CD4-positive, alpha-beta T cell treated with Interleukin-15 for 4 hours (primary cell): ENCODE measurements around the gene SPATA25.

Source experiments
- DNase-seq: peaks from one replicate; pipeline ENCODE4 v3.0.0-alpha.2; 2020; ENCODE audit warnings: low spot score

SPATA25 gene

DNA sequence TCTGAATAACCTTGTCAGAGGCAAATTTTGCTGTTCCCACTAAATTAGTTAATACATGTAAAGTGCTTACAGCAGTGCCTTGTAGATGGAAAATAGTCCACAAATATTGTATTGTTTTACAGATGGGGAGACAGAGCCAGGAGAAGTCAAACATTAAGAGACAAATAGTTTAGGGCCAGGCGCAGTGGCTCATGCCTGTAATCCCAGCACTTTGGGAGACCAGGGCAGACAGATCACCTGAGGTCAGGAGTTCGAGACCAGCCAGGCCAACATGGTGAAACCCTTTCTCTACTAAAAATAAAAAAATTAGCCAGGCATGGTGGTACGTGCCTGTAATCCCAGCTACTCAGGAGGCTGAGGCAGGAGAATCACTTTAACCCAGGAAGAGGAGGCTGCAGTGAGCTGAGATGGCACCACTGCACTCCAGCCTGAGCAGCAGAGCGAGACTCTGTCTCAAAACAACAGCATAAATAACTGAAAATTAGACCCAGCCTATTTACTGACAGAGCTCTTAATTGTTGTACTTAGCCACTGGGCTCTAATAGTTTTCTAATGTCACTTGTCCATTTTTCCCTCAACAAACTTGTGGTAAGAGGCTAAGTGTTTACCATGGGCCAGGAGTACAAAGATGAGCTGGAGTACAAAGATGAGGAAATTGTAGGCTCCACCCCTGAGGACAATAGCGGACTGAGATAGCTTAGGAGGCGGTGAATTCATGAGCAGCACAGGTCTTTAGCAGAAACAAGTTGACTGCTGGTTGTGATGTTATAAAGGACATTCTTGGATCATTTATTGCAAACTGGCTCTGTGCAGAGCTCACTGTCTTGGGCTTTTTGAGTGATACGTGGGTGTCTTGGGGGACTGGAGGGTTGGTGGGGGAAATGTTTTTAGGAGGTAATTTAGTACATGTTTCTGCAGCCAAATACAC is 23.6 kb downstream of the SPATA25 start:
- no peak for DNase-seq

- DNase-seq, result no peak
These were observed 26.0 kb downstream of the SPATA25 start for GRCh38 chr20:45861221-45862075.

DNA sequence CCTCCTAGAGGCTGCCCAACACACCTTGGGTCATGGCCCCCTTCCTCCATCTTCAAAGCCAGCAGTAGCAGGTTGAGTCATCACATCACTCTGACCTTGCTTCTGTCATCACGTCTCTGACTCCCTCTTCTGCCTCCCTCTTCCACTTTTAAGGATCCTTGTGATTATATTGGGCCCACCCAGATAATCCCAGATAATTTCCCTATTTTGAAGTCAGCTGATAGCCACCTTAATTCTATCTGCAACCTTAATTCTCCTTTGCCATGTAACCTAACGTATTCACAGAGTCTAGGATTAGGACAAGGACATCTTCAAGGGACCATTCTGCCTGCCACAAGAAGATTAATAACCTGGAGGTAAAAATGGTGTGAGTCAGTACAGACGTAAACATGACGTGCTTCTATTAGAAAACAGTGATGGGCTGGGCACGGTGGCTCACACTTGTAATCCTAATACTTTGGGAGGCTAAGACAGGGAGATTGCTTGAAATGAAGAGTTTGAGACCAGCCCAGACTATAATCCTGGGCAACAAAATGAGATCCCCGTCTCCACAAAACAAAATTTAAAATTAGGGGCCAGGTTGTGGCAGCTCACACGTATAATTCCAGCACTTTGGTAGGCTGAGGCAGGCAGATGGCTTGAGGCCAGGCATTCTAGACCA is 26.7 kb downstream of the SPATA25 start:
- DNase-seq, result no peak

- no peak for DNase-seq
These were observed 27.5 kb downstream of the SPATA25 start for GRCh38 chr20:45859916-45860315.

- peak; percentile 22 for DNase-seq
These were observed 29.6 kb downstream of the SPATA25 start for GRCh38 chr20:45857882-45858216.

DNA sequence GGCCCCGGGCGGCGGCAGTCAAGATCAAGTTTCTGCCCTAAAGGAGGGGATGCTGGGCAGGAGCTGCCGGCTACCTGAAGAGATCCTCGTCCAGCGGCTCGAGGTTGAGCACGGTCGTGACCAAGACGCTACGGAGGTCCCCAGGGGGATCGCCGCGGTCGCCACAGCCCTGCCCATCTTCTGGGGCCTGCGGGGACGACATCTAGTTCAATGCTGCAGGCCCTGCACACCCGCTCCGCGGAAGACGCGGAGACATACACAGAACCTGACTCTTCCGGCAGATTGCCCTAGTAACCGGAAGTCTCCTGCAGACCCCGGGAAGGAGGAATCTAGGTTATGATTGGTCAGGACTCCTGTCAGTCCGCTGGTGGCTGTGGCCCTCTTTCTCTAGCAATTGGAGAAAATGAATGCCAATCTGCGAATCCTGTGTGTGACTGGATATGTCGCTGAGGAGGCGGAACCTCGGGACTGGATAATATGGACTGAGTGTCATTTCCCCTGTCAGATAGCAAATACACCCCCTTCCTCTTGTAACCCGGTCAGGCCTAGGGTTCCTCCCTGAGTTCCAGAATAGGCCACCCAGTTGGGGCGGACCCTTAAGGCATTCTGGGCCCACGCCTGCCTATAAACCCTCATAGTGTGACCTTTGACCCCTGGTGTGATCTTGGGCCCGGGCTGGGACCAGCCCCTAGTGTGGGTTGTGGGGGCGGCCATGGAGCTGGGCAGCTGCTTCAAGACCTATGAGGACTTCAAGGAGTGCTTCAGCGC is 30.1 kb downstream of the SPATA25 start, which contains the start of the genes ACOT8 and ZSWIM3:
ACOT8 (minus strand) TSS at position 279 of the 768 bp plus-strand sequence; CDS start at position 202, 77 bp downstream.
ZSWIM3 (plus strand) TSS at position 501 of the 768 bp plus-strand sequence; CDS start at position 713, 212 bp downstream.
- peak; percentile 100 for DNase-seq

DNA sequence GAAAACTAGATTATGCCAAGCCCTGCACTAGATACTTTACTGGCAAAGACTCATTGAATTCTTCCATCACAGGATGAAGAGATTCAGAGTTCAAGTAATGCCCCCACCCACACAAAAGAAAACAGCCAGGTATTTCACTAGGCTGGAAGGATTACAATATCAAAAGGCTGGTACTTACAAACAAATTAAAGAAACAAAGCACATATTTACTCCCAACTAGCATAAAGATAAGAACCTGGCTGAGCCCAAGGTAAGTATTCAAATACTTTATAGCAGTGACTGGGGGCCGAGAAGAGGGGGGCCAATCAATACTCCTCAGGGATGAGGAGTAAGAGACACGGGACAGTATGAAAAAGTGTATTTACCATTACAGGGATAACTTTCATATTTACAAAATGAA is 33.9 kb downstream of the SPATA25 start:
- no peak for DNase-seq

- no peak for DNase-seq
These were observed 35.1 kb downstream of the SPATA25 start for GRCh38 chr20:45852326-45852725.

DNA sequence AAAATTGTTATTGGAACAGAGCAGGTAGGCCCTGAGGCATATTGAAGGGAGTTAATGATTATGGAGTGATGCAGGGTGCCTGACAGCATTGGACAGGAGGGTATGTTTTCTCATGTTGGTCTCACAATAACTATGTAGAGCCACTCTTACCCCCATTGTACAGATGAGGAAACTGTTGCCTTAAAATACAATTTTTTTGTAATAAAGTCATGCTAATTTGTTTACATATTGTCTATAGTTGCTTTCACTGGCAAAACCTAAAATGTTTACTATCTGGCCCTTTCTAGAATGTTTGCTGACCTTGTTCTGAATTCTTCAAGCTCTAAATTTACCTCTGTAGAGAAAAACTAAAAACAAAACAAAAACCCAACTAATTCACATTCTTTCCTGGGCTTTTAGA is 35.9 kb downstream of the SPATA25 start:
- DNase-seq, result no peak

- no peak for DNase-seq
These were observed 36.5 kb downstream of the SPATA25 start for GRCh38 chr20:45850926-45851325.

GRCh38 chr20:45850238-45850637 is 37.2 kb downstream of the SPATA25 start:
- DNase-seq, result no peak

GRCh38 chr20:45848969-45849582 is 38.3 kb downstream of the SPATA25 start:
- DNase-seq, result no peak

GRCh38 chr20:45848421-45848820 is 39.0 kb downstream of the SPATA25 start:
- DNase-seq, result no peak

DNA sequence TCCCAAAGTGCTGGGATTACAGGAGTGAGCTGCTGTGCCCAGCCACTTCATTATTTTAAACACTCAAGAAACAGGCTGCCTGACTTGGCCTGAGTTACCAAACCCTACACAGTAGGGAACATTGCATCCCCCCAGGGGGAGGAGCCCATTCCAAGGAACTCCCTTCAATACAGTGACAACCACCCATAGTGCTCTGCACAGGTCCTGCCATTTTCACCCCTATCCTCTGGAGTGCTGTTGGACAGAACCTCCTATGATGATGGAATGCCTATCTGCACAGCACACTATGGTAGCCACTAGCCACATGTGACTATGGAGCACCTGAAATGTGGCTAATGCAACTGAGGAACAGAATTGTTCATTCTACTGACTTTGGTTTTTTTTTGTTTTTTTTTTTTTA is 42.0 kb downstream of the SPATA25 start:
- DNase-seq, result no peak

GRCh38 chr20:45843506-45843905 is 43.9 kb downstream of the SPATA25 start:
- DNase-seq, result no peak

DNA sequence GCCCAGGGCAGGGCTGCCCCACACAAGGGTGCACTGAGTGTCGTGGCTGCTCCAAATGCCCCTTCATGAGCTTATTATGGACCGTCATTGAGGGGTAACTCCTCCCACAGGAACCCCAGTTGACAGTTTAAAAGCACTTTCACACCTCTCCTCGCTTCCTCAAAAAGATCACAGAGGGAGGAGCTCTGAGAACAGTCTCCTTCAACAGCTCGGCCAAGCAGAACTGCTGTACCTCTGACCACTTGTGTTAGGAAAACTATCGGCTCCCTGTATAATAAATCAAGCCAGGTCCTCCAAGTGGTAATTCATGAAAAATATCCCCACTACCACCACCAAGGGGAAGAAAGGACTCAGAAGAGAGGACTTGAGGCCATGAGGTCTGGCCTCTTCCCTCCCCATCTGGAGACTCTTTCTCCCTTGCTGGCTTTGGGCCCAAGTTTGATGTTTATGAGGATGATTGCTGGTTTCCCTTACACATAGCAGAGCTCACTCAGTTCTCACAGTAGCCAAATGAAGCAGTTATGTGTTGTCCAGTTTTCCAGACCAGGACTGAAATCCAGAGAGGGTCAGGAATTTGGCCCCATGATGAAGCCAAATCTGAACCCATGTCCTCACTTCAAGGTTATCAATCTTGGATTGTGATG is 45.1 kb downstream of the SPATA25 start:
- no peak for DNase-seq

DNA sequence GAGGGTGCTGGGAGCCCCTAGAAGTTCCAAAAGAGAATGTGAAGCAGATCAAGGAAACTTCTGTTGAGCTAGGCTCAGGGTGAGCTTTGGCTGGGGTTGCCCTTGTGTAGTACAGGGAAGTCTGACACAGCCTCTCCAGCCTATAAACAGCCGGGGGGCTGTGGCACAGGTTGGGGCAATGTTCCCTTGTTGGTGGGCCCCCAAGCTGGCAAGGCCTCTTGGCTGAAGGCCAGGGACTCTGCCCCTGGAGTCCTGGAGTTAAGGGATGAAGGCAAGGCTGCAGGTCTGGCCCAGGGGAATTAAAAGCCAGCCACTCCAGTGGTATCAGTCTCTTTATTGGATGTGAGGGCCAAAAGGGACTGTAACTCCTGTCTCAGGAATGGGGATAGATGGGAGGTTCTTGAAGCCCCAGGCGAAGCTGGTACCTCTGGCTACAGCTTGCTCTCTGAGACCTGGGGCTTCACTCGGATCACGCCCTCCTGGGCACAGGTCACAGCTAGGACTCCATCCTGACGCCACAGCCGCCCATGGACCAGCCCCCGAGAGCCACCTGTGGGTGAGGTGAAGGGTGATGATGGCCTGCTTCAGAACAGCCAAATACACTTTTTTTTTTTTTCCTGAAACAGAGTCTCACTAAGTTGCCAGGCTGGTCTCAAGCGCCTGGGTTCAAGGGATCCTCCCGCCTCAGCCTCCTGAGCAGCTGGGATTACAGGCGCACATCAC is 45.9 kb downstream of the SPATA25 start:
- DNase-seq, result no peak

- no peak for DNase-seq
These were observed 46.7 kb downstream of the SPATA25 start for GRCh38 chr20:45840700-45841198.

- DNase-seq, result no peak
These were observed 50.6 kb downstream of the SPATA25 start for GRCh38 chr20:45836841-45837240.
